ENCODE data around the gene HSPA1B.

DNA sequence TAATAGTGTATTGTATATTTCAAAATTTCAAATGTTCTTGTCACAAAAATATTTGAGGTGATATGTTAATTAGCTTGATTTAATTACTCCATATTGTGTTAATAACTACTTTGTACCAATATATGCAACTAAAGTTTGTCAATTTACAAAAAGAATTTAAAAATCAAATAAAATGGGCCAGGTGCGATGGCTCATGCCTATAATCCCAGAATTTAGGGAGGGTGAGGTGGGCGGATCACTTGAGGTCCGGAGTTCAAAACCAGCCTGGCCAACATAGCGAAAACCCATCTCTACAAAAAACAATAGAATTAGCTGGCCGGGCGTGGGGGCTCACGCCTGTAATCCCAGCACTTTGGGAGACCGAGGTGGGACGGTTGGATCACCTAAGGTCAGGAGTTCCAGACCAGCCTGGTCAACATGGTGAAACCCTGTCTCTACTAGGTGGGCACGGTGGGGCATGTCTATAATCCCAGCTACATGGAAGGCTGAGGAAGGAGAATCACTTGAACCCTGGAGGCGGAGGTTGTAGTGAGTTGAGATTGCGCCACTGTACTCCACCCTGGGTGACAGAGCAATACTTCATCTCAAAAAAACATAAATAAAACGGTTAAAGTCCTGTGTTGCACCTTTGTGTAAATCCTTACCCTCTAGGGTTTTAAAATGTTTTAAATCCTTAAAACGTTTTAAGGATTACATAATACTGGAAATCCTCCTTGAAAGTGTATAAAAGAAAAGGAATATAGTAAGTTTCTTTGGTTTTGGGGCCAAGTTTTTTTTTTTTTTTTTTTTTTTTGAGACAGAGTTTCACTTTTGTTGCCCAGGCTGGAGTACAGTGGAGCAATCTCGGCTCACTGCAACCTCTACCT is 4.0 kb downstream of the HSPA1B start:
- TF ChIP-seq, protein P1, sequence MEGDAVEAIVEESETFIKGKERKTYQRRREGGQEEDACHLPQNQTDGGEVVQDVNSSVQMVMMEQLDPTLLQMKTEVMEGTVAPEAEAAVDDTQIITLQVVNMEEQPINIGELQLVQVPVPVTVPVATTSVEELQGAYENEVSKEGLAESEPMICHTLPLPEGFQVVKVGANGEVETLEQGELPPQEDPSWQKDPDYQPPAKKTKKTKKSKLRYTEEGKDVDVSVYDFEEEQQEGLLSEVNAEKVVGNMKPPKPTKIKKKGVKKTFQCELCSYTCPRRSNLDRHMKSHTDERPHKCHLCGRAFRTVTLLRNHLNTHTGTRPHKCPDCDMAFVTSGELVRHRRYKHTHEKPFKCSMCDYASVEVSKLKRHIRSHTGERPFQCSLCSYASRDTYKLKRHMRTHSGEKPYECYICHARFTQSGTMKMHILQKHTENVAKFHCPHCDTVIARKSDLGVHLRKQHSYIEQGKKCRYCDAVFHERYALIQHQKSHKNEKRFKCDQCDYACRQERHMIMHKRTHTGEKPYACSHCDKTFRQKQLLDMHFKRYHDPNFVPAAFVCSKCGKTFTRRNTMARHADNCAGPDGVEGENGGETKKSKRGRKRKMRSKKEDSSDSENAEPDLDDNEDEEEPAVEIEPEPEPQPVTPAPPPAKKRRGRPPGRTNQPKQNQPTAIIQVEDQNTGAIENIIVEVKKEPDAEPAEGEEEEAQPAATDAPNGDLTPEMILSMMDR (IDR thresholded peaks at IDR 0.05; ENCODE audit: poor library complexity, severe bottlenecking): no peak
- TF ChIP-seq MXI1 (conservative IDR thresholded peaks at IDR 0.05; ENCODE audit: poor library complexity, severe bottlenecking) (no peak), EP300 (conservative IDR thresholded peaks at IDR 0.05; ENCODE audit: poor library complexity, severe bottlenecking) (no peak), RAD21 (conservative IDR thresholded peaks at IDR 0.05) (no peak), POLR2AphosphoS5 (IDR thresholded peaks at IDR 0.05) (no peak), EZH2 (IDR thresholded peaks at IDR 0.05; ENCODE audit: borderline replicate concordance, insufficient read depth, low read length, poor library complexity, severe bottlenecking) (no peak)
- TF ChIP-seq, protein P2, sequence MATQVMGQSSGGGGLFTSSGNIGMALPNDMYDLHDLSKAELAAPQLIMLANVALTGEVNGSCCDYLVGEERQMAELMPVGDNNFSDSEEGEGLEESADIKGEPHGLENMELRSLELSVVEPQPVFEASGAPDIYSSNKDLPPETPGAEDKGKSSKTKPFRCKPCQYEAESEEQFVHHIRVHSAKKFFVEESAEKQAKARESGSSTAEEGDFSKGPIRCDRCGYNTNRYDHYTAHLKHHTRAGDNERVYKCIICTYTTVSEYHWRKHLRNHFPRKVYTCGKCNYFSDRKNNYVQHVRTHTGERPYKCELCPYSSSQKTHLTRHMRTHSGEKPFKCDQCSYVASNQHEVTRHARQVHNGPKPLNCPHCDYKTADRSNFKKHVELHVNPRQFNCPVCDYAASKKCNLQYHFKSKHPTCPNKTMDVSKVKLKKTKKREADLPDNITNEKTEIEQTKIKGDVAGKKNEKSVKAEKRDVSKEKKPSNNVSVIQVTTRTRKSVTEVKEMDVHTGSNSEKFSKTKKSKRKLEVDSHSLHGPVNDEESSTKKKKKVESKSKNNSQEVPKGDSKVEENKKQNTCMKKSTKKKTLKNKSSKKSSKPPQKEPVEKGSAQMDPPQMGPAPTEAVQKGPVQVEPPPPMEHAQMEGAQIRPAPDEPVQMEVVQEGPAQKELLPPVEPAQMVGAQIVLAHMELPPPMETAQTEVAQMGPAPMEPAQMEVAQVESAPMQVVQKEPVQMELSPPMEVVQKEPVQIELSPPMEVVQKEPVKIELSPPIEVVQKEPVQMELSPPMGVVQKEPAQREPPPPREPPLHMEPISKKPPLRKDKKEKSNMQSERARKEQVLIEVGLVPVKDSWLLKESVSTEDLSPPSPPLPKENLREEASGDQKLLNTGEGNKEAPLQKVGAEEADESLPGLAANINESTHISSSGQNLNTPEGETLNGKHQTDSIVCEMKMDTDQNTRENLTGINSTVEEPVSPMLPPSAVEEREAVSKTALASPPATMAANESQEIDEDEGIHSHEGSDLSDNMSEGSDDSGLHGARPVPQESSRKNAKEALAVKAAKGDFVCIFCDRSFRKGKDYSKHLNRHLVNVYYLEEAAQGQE (IDR thresholded peaks at IDR 0.05; ENCODE audit: borderline replicate concordance): no peak

Measured in neural cell (in vitro differentiated cells).